WTC11 (cell line): ENCODE measurements around the gene SUPV3L1. TPM values are rescaled to one million over a fixed set of nuclear protein-coding genes. Genes with fewer than 3 reads are reported as not detected.

Source experiments
- ATAC-seq: fragments of 200-7000 bp; cut with Tn5 transposase; 2 replicates; pipeline ENCODE4 v1.10.0; 2021; ENCODE audit warnings: mild to moderate bottlenecking, moderate library complexity
- Bru-seq: library from RNA; stranded (reverse); fragments of 400-500 nt; gene quantifications from one replicate; lab custom pipeline; 2021; lab: Mats Ljungman, UMichigan
- CTCF ChIA-PET: fragments of 300-600 bp; sonication (Branson Sonifier 250); formaldehyde crosslinking; loops from one replicate; lab custom pipeline; 2021; ENCODE audit warnings: antibody characterized with exemption; lab: Charles Lee
- POLR2A ChIA-PET: fragments of 350-600 bp; sonication (Branson Sonifier 250); formaldehyde crosslinking; loops from one replicate; lab custom pipeline; 2021; ENCODE audit warnings: antibody characterized with exemption; lab: Charles Lee
- DNase-seq: peaks from one replicate; pipeline ENCODE4 v3.0.0; 2021; ENCODE audit warnings: low spot score
- H3K27ac Mint-ChIP-seq: 2 replicates; pipeline ENCODE4 v1.8.0; 2021; ENCODE audit warnings: mixed read lengths
- H3K27me3 Mint-ChIP-seq: 2 replicates; pipeline ENCODE4 v1.8.0; 2021; ENCODE audit warnings: low read depth, mild to moderate bottlenecking, moderate library complexity, mixed read lengths
- H3K36me3 Mint-ChIP-seq: 2 replicates; pipeline ENCODE4 v1.8.0; 2021; ENCODE audit warnings: mixed read lengths
- H3K4me1 Mint-ChIP-seq: 2 replicates; pipeline ENCODE4 v1.8.0; 2022; ENCODE audit warnings: mixed read lengths
- H3K4me3 Mint-ChIP-seq: 2 replicates; pipeline ENCODE4 v1.8.0; 2021; ENCODE audit warnings: mild to moderate bottlenecking, moderate library complexity, mixed read lengths
- H3K9me3 Mint-ChIP-seq: 2 replicates; pipeline ENCODE4 v1.8.0; 2021; ENCODE audit warnings: mixed read lengths
- ARID4B ChIP-seq: sonication (generic); formaldehyde crosslinking; IDR thresholded peaks from 2 replicates; pipeline ENCODE4 v1.8.0; 2023; ENCODE audit warnings: missing genetic modification reagents, mild to moderate bottlenecking, borderline replicate concordance
- ATF1 ChIP-seq: sonication (generic); formaldehyde crosslinking; IDR thresholded peaks from 2 replicates; pipeline ENCODE4 v1.8.1; 2023; ENCODE audit warnings: mild to moderate bottlenecking, moderate library complexity, missing genetic modification reagents
- CDX4 ChIP-seq: fragments of 250-450 bp; sonication (Bioruptor Pico); IDR thresholded peaks from 2 replicates; pipeline ENCODE4 v1.9.0; 2021; ENCODE audit warnings: moderate library complexity, mild to moderate bottlenecking, inconsistent platforms, borderline replicate concordance
- E2F4 ChIP-seq: sonication (generic); formaldehyde crosslinking; IDR thresholded peaks from 2 replicates; pipeline ENCODE4 v1.8.1; 2022; ENCODE audit warnings: low read depth, mild to moderate bottlenecking, moderate library complexity, missing genetic modification reagents, borderline replicate concordance
- ERG ChIP-seq: fragments of 250-450 bp; sonication (Bioruptor Pico); IDR thresholded peaks from 2 replicates; pipeline ENCODE4 v1.8.0; 2021; ENCODE audit warnings: mild to moderate bottlenecking
- ETV6 ChIP-seq: sonication (generic); formaldehyde crosslinking; IDR thresholded peaks from 2 replicates; pipeline ENCODE4 v1.8.1; 2022; ENCODE audit warnings: mild to moderate bottlenecking, missing genetic modification reagents
- GABPB1 ChIP-seq: sonication (generic); formaldehyde crosslinking; IDR thresholded peaks from 2 replicates; pipeline ENCODE4 v1.8.1; 2023; ENCODE audit warnings: mild to moderate bottlenecking, missing genetic modification reagents
- HMGXB4 ChIP-seq: sonication (generic); formaldehyde crosslinking; IDR thresholded peaks from 2 replicates; pipeline ENCODE4 v1.8.1; 2023; ENCODE audit warnings: mild to moderate bottlenecking, moderate library complexity, missing genetic modification reagents
- KAT7 ChIP-seq: sonication (generic); formaldehyde crosslinking; IDR thresholded peaks from 2 replicates; pipeline ENCODE4 v1.8.1; 2023; ENCODE audit warnings: missing genetic modification reagents, mild to moderate bottlenecking, borderline replicate concordance
- NR1H2 ChIP-seq: sonication (generic); formaldehyde crosslinking; IDR thresholded peaks from 2 replicates; pipeline ENCODE4 v1.9.0; 2021; ENCODE audit warnings: mild to moderate bottlenecking, moderate library complexity, missing genetic modification reagents
- NR3C1 ChIP-seq: sonication (generic); formaldehyde crosslinking; conservative IDR thresholded peaks from 2 replicates; pipeline ENCODE4 v1.8.1; 2023; ENCODE audit warnings: low read depth, mild to moderate bottlenecking, missing genetic modification reagents
- RORB ChIP-seq: fragments of 250-450 bp; sonication (Bioruptor Pico); IDR thresholded peaks from 2 replicates; pipeline ENCODE4 v1.9.0; 2021; ENCODE audit warnings: mild to moderate bottlenecking
- SMAD3 ChIP-seq: sonication (generic); formaldehyde crosslinking; IDR thresholded peaks from 2 replicates; pipeline ENCODE4 v1.8.0; 2022; ENCODE audit warnings: missing genetic modification reagents, mild to moderate bottlenecking, borderline replicate concordance
- TEAD4 ChIP-seq: sonication (generic); formaldehyde crosslinking; IDR thresholded peaks from 2 replicates; pipeline ENCODE4 v1.8.0; 2022; ENCODE audit warnings: mild to moderate bottlenecking, missing genetic modification reagents
- USF2 ChIP-seq: sonication (generic); formaldehyde crosslinking; IDR thresholded peaks from 2 replicates; pipeline ENCODE4 v1.8.1; 2023; ENCODE audit warnings: mild to moderate bottlenecking, missing genetic modification reagents, moderate library complexity
- ZMAT4 ChIP-seq: fragments of 250-450 bp; sonication (Bioruptor Pico); IDR thresholded peaks from 2 replicates; pipeline ENCODE4 v1.9.0; 2021; ENCODE audit warnings: mild to moderate bottlenecking
- ZNF121 ChIP-seq: sonication (generic); formaldehyde crosslinking; IDR thresholded peaks from 2 replicates; pipeline ENCODE4 v1.8.0; 2023; ENCODE audit warnings: missing genetic modification reagents
- ZNF263 ChIP-seq: sonication (generic); formaldehyde crosslinking; IDR thresholded peaks from 2 replicates; pipeline ENCODE4 v1.8.1; 2022; ENCODE audit warnings: low read depth, mild to moderate bottlenecking, moderate library complexity, missing genetic modification reagents
- ZNF317 ChIP-seq: sonication (generic); formaldehyde crosslinking; IDR thresholded peaks from 2 replicates; pipeline ENCODE4 v1.8.1; 2023; ENCODE audit warnings: low read depth, mild to moderate bottlenecking, moderate library complexity, missing genetic modification reagents, borderline replicate concordance
- ZNF396 ChIP-seq: fragments of 250-450 bp; sonication (Bioruptor Pico); IDR thresholded peaks from 2 replicates; pipeline ENCODE4 v1.8.0; 2021; ENCODE audit warnings: mild to moderate bottlenecking, moderate library complexity, borderline replicate concordance
- ZNF512 ChIP-seq: sonication (generic); formaldehyde crosslinking; IDR thresholded peaks from 2 replicates; pipeline ENCODE4 v1.8.1; 2022; ENCODE audit warnings: missing genetic modification reagents, borderline replicate concordance
- long read RNA-seq, 3 experiments: library from RNA in 1 of 3; library from capped mRNA in 1 of 3; library from polyadenylated mRNA in 1 of 3; unstranded in 2 of 3; stranded (forward) in 1 of 3; transcript quantifications; one replicate each; pipeline ENCODE4 v2.0.0, GENCODE V29; 2021
- total RNA-seq: library from RNA; stranded (reverse); gene quantifications from 3 replicates; pipeline ENCODE4 v1.2.3, GENCODE V29; 2021

SUPV3L1 gene
- total RNA-seq (41.2 to 43.7 TPM (median 43.0 TPM) in 3 replicates), Bru-seq, nascent RNA (percentile 82 among the genes with signal in this experiment)
- long read RNA-seq, experiment 1, transcript SUPV3L1-201 (15 exons, 2,484 nt): major isoform, 145 of 205 reads
- long read RNA-seq, experiment 1, transcript SUPV3L1-203 (6 exons, 2,392 nt): minor isoform, 8 of 205 reads
- long read RNA-seq, experiment 1, partial matches to known transcripts: 13 of 205 reads
- long read RNA-seq, experiment 1, other reads (novel, unspliced or antisense): 38 of 205 reads
- long read RNA-seq, experiment 2, partial matches to known transcripts: 12 of 38 reads
- long read RNA-seq, experiment 2, other reads (novel, unspliced or antisense): 25 of 38 reads
- long read RNA-seq, experiment 3, transcript SUPV3L1-201 (15 exons, 2,484 nt): major isoform, 35 of 55 reads
- long read RNA-seq, experiment 3, partial matches to known transcripts: 6 of 55 reads
- long read RNA-seq, experiment 3, other reads (novel, unspliced or antisense): 14 of 55 reads

- peak; percentile 80 for DNase-seq
- ChIA-PET CTCF (no interaction called here), POLR2A (no interaction called here)
- H3K27me3 Mint-ChIP-seq: no peaks in the 10 kb centered on the region
- H3K4me1 Mint-ChIP-seq: peaks cover 13% of the 10 kb centered on the region
- peak; percentile 90 for ATAC-seq
- peak within 1 kb of the TSS; percentile 92 for H3K4me3 Mint-ChIP-seq
- 0 out of 2 replicates have a peak, but pooled peaks cover 3% of the 10 kb centered on the region for H3K9me3 Mint-ChIP-seq
- H3K36me3 Mint-ChIP-seq: no peaks in the 10 kb centered on the region; the same call in 1 of the 2 replicates
- peak within 1 kb of the TSS; percentile 100 for H3K27ac Mint-ChIP-seq
- TF ChIP-seq ARID4B (CRISPR knock-in tag) (peak; percentile 64; the same call in 1 of the 2 replicates), NR3C1 (no peak), KAT7 (CRISPR knock-in tag) (peak; percentile 91), ERG (no peak), GABPB1 (CRISPR knock-in tag) (0 out of 2 replicates have a peak, but pooled peaks have one; percentile 34), HMGXB4 (CRISPR knock-in tag) (no peak; the same call in 1 of the 2 replicates), CDX4 (CRISPR knock-in tag) (no peak), ATF1 (CRISPR knock-in tag) (peak; percentile 62; the same call in 1 of the 2 replicates), ETV6 (peak; percentile 80), ZNF512 (CRISPR knock-in tag) (no peak), USF2 (CRISPR knock-in tag) (peak; percentile 98), ZNF263 (CRISPR knock-in tag) (no peak), ZMAT4 (CRISPR knock-in tag) (peak; percentile 72; the same call in 1 of the 2 replicates), E2F4 (CRISPR knock-in tag) (no peak), SMAD3 (0 out of 2 replicates have a peak, but pooled peaks have one; percentile 11), ZNF121 (CRISPR knock-in tag) (no peak), ZNF317 (no peak), RORB (CRISPR knock-in tag) (no peak), NR1H2 (CRISPR knock-in tag) (no peak), ZNF396 (CRISPR knock-in tag) (no peak), TEAD4 (CRISPR knock-in tag) (no peak)
Measured at GRCh38 chr10:69179743-69180524, at the start of gene SUPV3L1. Gene SUPV3L1 (plus strand): TSS chr10:69180234. CDS start chr10:69180292, 58 bp downstream.
